GM23248 (cell line): ENCODE data around the gene CALHM2.

Experiments used
- EZH2 ChIP-seq: fragments of 200-600 bp; sonication (generic); IDR thresholded peaks from 2 replicates; pipeline ENCODE4 v1.6.1; 2018; ENCODE audit warnings: antibody characterized with exemption, mild to moderate bottlenecking; ENCODE audit not compliant: insufficient read depth, poor library complexity, severe bottlenecking
- EZH2phosphoT487 ChIP-seq: fragments of 200-600 bp; sonication (generic); IDR thresholded peaks from 2 replicates; pipeline ENCODE4 v1.6.1; 2018; ENCODE audit warnings: antibody characterized with exemption, moderate library complexity, mild to moderate bottlenecking, low read depth; ENCODE audit not compliant: insufficient read depth

DNA sequence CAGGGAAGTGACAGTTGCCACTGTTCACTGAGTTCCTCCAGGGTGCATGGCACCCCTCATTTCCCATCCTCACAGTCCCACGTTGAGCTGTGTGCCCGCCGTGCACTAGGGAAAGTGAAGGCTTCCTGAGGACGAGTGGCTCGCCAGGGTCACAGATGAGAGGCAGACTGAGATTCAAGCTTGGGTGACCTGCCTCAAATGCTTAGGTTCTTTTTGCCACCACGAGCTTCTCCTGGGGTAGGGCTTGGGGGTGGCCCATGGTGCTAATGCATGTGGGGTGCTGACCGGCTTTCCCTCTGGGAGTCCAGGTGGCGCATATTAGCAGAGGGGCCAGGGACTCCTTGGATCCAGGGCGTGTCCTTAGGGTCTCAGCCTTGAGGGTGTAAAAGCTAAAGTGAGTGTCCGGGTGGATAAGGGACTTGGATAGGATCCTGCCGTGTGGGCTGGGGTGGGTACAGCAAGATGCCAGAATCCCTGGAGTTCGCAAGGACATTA, 1.9 kb downstream of the CALHM2 start:
- TF ChIP-seq EZH2phosphoT487, result no peak
- TF ChIP-seq EZH2, result no peak
